GM23338 (cell line): ENCODE results near the gene IFNL1. TPM values are rescaled to one million over a fixed set of nuclear protein-coding genes. Genes with fewer than 3 reads are reported as not detected.

Experiments used
- ATAC-seq: fragments of 200-7000 bp; cut with Tn5 transposase; 3 replicates; pipeline ENCODE4 v1.9.1; 2020
- DNase-seq: peaks from one replicate; pipeline ENCODE4 v3.0.0-alpha.2; 2015; ENCODE audit warnings: low spot score
- H2AFZ ChIP-seq: fragments of 200-600 bp; sonication (generic); 2 replicates; pipeline ENCODE4 v1.8.0; 2016; ENCODE audit warnings: antibody characterized with exemption, mild to moderate bottlenecking, moderate library complexity
- H3F3A ChIP-seq: fragments of 200-600 bp; sonication (generic); replicated peaks from 2 replicates; pipeline ENCODE4 v1.8.0; 2017; ENCODE audit warnings: antibody characterized with exemption, mixed run types, low read depth
- H3K27ac ChIP-seq: fragments of 200-600 bp; sonication (generic); 2 replicates; pipeline ENCODE4 v1.6.1; 2016; ENCODE audit warnings: low read depth
- H3K27me3 ChIP-seq: fragments of 200-600 bp; sonication (generic); 2 replicates; pipeline ENCODE4 v1.8.0; 2016; ENCODE audit warnings: mild to moderate bottlenecking, mixed run types, moderate library complexity; ENCODE audit not compliant: insufficient read depth
- H3K36me3 ChIP-seq: fragments of 200-600 bp; sonication (generic); 2 replicates; pipeline ENCODE4 v1.8.0; 2016; ENCODE audit warnings: mild to moderate bottlenecking; ENCODE audit not compliant: insufficient read depth
- H3K4me1 ChIP-seq: fragments of 200-600 bp; sonication (generic); 2 replicates; pipeline ENCODE4 v1.8.0; 2016; ENCODE audit warnings: mild to moderate bottlenecking, moderate library complexity; ENCODE audit not compliant: insufficient read depth
- H3K4me2 ChIP-seq: fragments of 200-600 bp; sonication (generic); 2 replicates; pipeline ENCODE4 v1.7.1; 2017; ENCODE audit warnings: mixed run types
- H3K4me3 ChIP-seq: fragments of 200-600 bp; sonication (generic); 2 replicates; pipeline ENCODE4 v1.6.1; 2016; ENCODE audit warnings: mixed run types
- H3K79me2 ChIP-seq: fragments of 200-600 bp; sonication (generic); replicated peaks from 2 replicates; pipeline ENCODE4 v1.8.0; 2017; ENCODE audit warnings: mild to moderate bottlenecking; ENCODE audit not compliant: insufficient read depth
- H3K9me2 ChIP-seq: fragments of 200-600 bp; sonication (generic); 2 replicates; pipeline ENCODE4 v1.8.0; 2017; ENCODE audit not compliant: insufficient read depth
- H4K20me1 ChIP-seq: fragments of 200-600 bp; sonication (generic); replicated peaks from 2 replicates; pipeline ENCODE4 v1.8.0; 2017; ENCODE audit warnings: mild to moderate bottlenecking; ENCODE audit not compliant: insufficient read depth
- H3K27ac Mint-ChIP-seq: 2 replicates; pipeline ENCODE4 v1.8.0; 2020; ENCODE audit warnings: inconsistent platforms, mild to moderate bottlenecking, moderate library complexity, mixed read lengths
- H3K27me3 Mint-ChIP-seq: 3 replicates; pipeline ENCODE4 v1.8.0; 2022; ENCODE audit warnings: low read depth, mild to moderate bottlenecking, moderate library complexity, mixed read lengths, inconsistent platforms; ENCODE audit not compliant: insufficient read depth, poor library complexity
- H3K36me3 Mint-ChIP-seq: 3 replicates; pipeline ENCODE4 v1.8.0; 2021; ENCODE audit warnings: low read depth, mild to moderate bottlenecking, inconsistent platforms, moderate library complexity, mixed read lengths
- H3K4me1 Mint-ChIP-seq: 3 replicates; pipeline ENCODE4 v1.8.0; 2020; ENCODE audit warnings: mild to moderate bottlenecking, inconsistent platforms, mixed read lengths
- H3K4me3 Mint-ChIP-seq: 3 replicates; pipeline ENCODE4 v1.8.0; 2021; ENCODE audit warnings: moderate library complexity, mild to moderate bottlenecking, inconsistent platforms, mixed read lengths
- H3K9me3 Mint-ChIP-seq: 3 replicates; pipeline ENCODE4 v1.8.0; 2020; ENCODE audit warnings: moderate library complexity, mild to moderate bottlenecking, inconsistent platforms, mixed read lengths
- CREB1 ChIP-seq: fragments of 250-450 bp; sonication (Bioruptor Pico); IDR thresholded peaks from 2 replicates; pipeline ENCODE4 v1.5.0; 2020; ENCODE audit warnings: low read depth, mild to moderate bottlenecking, moderate library complexity
- EZH2 ChIP-seq: fragments of 200-600 bp; sonication (generic); IDR thresholded peaks from one replicate; pipeline ENCODE4 v1.8.0; 2017; ENCODE audit warnings: antibody characterized with exemption, mild to moderate bottlenecking, low read depth; ENCODE audit not compliant: unreplicated experiment
- EZH2phosphoT487 ChIP-seq: fragments of 200-600 bp; sonication (generic); IDR thresholded peaks from one replicate; pipeline ENCODE4 v1.8.1; 2018; ENCODE audit warnings: antibody characterized with exemption; ENCODE audit not compliant: unreplicated experiment
- JUNB ChIP-seq: IDR thresholded peaks from one replicate; pipeline ENCODE4 v1.6.1; 2016; ENCODE audit warnings: antibody characterized with exemption; ENCODE audit not compliant: unreplicated experiment
- NANOG ChIP-seq: IDR thresholded peaks from 2 replicates; pipeline ENCODE4 v1.6.1; 2016; ENCODE audit warnings: antibody characterized with exemption, borderline replicate concordance
- POLR2AphosphoS5 ChIP-seq: IDR thresholded peaks from 2 replicates; pipeline ENCODE4 v1.6.1; 2016; ENCODE audit warnings: antibody characterized with exemption, low read depth
- STAT1 ChIP-seq: IDR thresholded peaks from one replicate; pipeline ENCODE4 v1.6.1; 2016; ENCODE audit warnings: antibody characterized with exemption; ENCODE audit not compliant: unreplicated experiment
- ZNF114 ChIP-seq: fragments of 250-450 bp; sonication (Bioruptor Pico); IDR thresholded peaks from 2 replicates; pipeline ENCODE4 v1.5.0; 2020; ENCODE audit warnings: mild to moderate bottlenecking, moderate library complexity
- ZNF331 ChIP-seq: fragments of 250-450 bp; sonication (Bioruptor Pico); IDR thresholded peaks from 2 replicates; pipeline ENCODE4 v1.5.0; 2020; ENCODE audit warnings: low read depth, mild to moderate bottlenecking, moderate library complexity
- polyA plus RNA-seq: library from polyadenylated mRNA; unstranded; fragments of >200 nt; fragmentation: Nextera tagmentation; extraction: Ambion mirVana; gene quantifications from 2 replicates; pipeline ENCODE4 v1.2.1, GENCODE V29; 2016
- total RNA-seq: library from RNA; depleted of rRNA; stranded (reverse); fragments of >200 nt; shearing (Covaris generic); gene quantifications from 2 replicates; pipeline ENCODE4 v1.2.3, GENCODE V29; 2014
- TF ChIP-seq, protein P1 (sequence below), 2 experiments: fragments of 200-600 bp in 1 of 2; sonication (generic) in 1 of 2; conservative IDR thresholded peaks; 2 replicates each; pipeline versions ENCODE4 v1.5.1 to v1.6.1; 2016 to 2017; ENCODE audit warnings: antibody characterized with exemption in 2 of 2, low read depth in 2 of 2, mild to moderate bottlenecking in 2 of 2, moderate library complexity in 1 of 2
- TF ChIP-seq, protein P2 (sequence below): IDR thresholded peaks from 2 replicates; pipeline ENCODE4 v1.6.1; 2016; ENCODE audit warnings: antibody characterized with exemption
- TF ChIP-seq, protein P3 (sequence below): fragments of 250-450 bp; sonication (Bioruptor Pico); IDR thresholded peaks from 2 replicates; pipeline ENCODE4 v1.5.0; 2020; ENCODE audit warnings: mild to moderate bottlenecking, moderate library complexity

IFNL1 gene
- total and polyA plus RNA-seq, 2 experiments from 2014 or later = not detected

DNA sequence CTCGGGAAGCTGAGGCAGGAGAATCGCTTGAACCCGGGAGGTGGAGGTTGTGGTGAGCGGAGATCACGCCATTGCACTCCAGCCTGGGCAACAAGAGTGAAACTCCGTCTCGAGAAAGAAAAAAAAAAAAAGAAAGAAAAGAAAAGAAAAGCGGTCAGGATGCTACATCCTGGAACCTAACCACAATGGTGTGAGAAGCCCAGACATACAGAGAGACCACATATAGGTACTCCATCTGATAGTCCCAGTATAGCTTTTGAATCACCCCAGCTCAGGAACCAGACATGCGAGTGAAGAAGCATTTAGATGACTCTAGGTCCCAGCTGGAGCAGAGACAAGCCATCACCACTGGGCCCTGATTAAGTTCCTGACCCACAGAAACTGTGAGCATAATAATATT, 3.2 kb downstream of the IFNL1 start (continued):
- TF ChIP-seq, protein P1, sequence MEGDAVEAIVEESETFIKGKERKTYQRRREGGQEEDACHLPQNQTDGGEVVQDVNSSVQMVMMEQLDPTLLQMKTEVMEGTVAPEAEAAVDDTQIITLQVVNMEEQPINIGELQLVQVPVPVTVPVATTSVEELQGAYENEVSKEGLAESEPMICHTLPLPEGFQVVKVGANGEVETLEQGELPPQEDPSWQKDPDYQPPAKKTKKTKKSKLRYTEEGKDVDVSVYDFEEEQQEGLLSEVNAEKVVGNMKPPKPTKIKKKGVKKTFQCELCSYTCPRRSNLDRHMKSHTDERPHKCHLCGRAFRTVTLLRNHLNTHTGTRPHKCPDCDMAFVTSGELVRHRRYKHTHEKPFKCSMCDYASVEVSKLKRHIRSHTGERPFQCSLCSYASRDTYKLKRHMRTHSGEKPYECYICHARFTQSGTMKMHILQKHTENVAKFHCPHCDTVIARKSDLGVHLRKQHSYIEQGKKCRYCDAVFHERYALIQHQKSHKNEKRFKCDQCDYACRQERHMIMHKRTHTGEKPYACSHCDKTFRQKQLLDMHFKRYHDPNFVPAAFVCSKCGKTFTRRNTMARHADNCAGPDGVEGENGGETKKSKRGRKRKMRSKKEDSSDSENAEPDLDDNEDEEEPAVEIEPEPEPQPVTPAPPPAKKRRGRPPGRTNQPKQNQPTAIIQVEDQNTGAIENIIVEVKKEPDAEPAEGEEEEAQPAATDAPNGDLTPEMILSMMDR (conservative IDR thresholded peaks at IDR 0.05; ENCODE audit: low read depth in 2 of 2) = no peak
- TF ChIP-seq STAT1 = no peak
- TF ChIP-seq CREB1 = no peak
- TF ChIP-seq JUNB = no peak

DNA sequence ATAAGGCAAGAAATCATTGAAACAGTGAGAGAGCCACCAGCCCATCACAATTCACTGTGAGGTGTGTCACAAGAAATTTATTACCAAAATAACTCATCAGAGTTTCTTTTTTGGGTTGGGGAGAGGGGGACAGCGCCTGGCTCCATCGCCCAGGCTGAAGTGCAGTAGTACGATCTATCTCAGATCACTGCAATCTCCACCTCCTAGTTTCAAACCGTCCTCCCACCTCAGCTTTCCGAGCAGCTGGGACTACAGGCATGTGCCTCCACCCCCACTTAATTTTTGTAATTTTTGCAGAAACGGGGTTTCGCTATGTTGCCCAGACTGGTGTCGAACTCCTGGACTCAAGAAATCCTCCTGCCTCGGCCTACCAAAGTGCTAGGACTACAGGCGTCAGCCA, 3.6 kb downstream of the IFNL1 start:
- Histone ChIP-seq H3K4me3 (no peak overlapping the region), H3K4me2 (no peak overlapping the region), H2AFZ (no peak overlapping the region), H3K36me3 (no peaks in the 10 kb centered on the region), H3F3A (0 out of 2 replicates have a peak, but pooled peaks cover 2% of the 10 kb centered on the region), H3K79me2 (no peaks in the 10 kb centered on the region), H3K27ac (no peak overlapping the region), H3K27me3 (peaks cover 3% of the 10 kb centered on the region; the same call in 1 of the 2 replicates), H4K20me1 (no peaks in the 10 kb centered on the region), H3K9me2 (no peaks in the 10 kb centered on the region), H3K4me1 (peaks cover 2% of the 10 kb centered on the region; the same call in 1 of the 2 replicates)
- Mint-ChIP-seq H3K27ac (no peak overlapping the region), H3K36me3 (no peaks in the 10 kb centered on the region), H3K4me1 (peaks cover 12% of the 10 kb centered on the region), H3K4me3 (no peak overlapping the region), H3K27me3 (peaks cover 9% of the 10 kb centered on the region), H3K9me3 (no peaks in the 10 kb centered on the region)
- TF ChIP-seq, protein P1 (conservative IDR thresholded peaks at IDR 0.05; ENCODE audit: low read depth in 2 of 2) = no peak
- TF ChIP-seq JUNB (no peak), EZH2 (no peak), CREB1 (no peak), POLR2AphosphoS5 (no peak), STAT1 (no peak), EZH2phosphoT487 (no peak), NANOG (no peak), ZNF331 (no peak), ZNF114 (CRISPR knock-in tag) (no peak)
- TF ChIP-seq, protein P2, sequence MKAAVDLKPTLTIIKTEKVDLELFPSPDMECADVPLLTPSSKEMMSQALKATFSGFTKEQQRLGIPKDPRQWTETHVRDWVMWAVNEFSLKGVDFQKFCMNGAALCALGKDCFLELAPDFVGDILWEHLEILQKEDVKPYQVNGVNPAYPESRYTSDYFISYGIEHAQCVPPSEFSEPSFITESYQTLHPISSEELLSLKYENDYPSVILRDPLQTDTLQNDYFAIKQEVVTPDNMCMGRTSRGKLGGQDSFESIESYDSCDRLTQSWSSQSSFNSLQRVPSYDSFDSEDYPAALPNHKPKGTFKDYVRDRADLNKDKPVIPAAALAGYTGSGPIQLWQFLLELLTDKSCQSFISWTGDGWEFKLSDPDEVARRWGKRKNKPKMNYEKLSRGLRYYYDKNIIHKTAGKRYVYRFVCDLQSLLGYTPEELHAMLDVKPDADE = no peak
- TF ChIP-seq, protein P3, sequence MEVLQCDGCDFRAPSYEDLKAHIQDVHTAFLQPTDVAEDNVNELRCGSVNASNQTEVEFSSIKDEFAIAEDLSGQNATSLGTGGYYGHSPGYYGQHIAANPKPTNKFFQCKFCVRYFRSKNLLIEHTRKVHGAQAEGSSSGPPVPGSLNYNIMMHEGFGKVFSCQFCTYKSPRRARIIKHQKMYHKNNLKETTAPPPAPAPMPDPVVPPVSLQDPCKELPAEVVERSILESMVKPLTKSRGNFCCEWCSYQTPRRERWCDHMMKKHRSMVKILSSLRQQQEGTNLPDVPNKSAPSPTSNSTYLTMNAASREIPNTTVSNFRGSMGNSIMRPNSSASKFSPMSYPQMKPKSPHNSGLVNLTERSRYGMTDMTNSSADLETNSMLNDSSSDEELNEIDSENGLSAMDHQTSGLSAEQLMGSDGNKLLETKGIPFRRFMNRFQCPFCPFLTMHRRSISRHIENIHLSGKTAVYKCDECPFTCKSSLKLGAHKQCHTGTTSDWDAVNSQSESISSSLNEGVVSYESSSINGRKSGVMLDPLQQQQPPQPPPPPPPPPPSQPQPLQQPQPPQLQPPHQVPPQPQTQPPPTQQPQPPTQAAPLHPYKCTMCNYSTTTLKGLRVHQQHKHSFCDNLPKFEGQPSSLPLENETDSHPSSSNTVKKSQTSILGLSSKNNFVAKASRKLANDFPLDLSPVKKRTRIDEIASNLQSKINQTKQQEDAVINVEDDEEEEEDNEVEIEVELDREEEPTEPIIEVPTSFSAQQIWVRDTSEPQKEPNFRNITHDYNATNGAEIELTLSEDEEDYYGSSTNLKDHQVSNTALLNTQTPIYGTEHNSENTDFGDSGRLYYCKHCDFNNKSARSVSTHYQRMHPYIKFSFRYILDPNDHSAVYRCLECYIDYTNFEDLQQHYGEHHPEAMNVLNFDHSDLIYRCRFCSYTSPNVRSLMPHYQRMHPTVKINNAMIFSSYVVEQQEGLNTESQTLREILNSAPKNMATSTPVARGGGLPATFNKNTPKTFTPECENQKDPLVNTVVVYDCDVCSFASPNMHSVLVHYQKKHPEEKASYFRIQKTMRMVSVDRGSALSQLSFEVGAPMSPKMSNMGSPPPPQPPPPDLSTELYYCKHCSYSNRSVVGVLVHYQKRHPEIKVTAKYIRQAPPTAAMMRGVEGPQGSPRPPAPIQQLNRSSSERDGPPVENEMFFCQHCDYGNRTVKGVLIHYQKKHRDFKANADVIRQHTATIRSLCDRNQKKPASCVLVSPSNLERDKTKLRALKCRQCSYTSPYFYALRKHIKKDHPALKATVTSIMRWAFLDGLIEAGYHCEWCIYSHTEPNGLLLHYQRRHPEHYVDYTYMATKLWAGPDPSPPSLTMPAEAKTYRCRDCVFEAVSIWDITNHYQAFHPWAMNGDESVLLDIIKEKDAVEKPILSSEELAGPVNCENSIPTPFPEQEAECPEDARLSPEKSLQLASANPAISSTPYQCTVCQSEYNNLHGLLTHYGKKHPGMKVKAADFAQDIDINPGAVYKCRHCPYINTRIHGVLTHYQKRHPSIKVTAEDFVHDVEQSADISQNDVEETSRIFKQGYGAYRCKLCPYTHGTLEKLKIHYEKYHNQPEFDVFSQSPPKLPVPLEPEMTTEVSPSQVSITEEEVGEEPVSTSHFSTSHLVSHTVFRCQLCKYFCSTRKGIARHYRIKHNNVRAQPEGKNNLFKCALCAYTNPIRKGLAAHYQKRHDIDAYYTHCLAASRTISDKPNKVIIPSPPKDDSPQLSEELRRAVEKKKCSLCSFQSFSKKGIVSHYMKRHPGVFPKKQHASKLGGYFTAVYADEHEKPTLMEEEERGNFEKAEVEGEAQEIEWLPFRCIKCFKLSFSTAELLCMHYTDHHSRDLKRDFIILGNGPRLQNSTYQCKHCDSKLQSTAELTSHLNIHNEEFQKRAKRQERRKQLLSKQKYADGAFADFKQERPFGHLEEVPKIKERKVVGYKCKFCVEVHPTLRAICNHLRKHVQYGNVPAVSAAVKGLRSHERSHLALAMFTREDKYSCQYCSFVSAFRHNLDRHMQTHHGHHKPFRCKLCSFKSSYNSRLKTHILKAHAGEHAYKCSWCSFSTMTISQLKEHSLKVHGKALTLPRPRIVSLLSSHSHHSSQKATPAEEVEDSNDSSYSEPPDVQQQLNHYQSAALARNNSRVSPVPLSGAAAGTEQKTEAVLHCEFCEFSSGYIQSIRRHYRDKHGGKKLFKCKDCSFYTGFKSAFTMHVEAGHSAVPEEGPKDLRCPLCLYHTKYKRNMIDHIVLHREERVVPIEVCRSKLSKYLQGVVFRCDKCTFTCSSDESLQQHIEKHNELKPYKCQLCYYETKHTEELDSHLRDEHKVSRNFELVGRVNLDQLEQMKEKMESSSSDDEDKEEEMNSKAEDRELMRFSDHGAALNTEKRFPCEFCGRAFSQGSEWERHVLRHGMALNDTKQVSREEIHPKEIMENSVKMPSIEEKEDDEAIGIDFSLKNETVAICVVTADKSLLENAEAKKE (CRISPR knock-in tag) = no peak
- DNase-seq (no peak), ATAC-seq (no peak)
